M059J (cell line): ENCODE measurements around the gene SLN. TPM values are rescaled to one million over a fixed set of nuclear protein-coding genes. Genes with fewer than 3 reads are reported as not detected.

Experiments used
- DNase-seq: peaks from one replicate; pipeline ENCODE4 v3.0.0-alpha.2; 2012; ENCODE audit warnings: low read depth
- total RNA-seq: library from RNA; depleted of rRNA; stranded (reverse); fragments of >200 nt; shearing (Covaris generic); gene quantifications from 2 replicates; pipeline ENCODE4 v1.2.3, GENCODE V29; 2014

The SLN gene
- total RNA-seq, 1 experiment from 2014 or later: not detected

GRCh38 chr11:107719557-107720302, 7.9 kb upstream of the SLN start:
- DNase-seq: no peak

GRCh38 chr11:107719073-107719472, 7.2 kb upstream of the SLN start:
- DNase-seq: no peak

GRCh38 chr11:107716884-107717532, 5.2 kb upstream of the SLN start:
- peak; percentile 41 for DNase-seq

- DNase-seq: no peak
Measured at GRCh38 chr11:107713009-107713408, 1.2 kb upstream of the SLN start.

- DNase-seq: no peak
Measured at GRCh38 chr11:107710301-107710700, 1.6 kb downstream of the SLN start.

GRCh38 chr11:107708792-107709191, 3.1 kb downstream of the SLN start:
- DNase-seq: no peak

GRCh38 chr11:107707807-107708206, 4.0 kb downstream of the SLN start:
- DNase-seq: no peak

GRCh38 chr11:107707215-107707671, 4.6 kb downstream of the SLN start:
- DNase-seq: no peak

- no peak for DNase-seq
Measured at GRCh38 chr11:107706531-107706930, 5.3 kb downstream of the SLN start.

- peak; percentile 94 for DNase-seq
Measured at GRCh38 chr11:107705027-107705426, 6.8 kb downstream of the SLN start.

- DNase-seq: peak; percentile 92
Measured at GRCh38 chr11:107704451-107704850, 7.4 kb downstream of the SLN start.

- peak; percentile 64 for DNase-seq
Measured at GRCh38 chr11:107702723-107703122, 9.1 kb downstream of the SLN start.

- DNase-seq: no peak
Measured at GRCh38 chr11:107702109-107702660, 9.7 kb downstream of the SLN start.

GRCh38 chr11:107699371-107700285, 12.2 kb downstream of the SLN start:
- DNase-seq: no peak

- no peak for DNase-seq
Measured at GRCh38 chr11:107697291-107697690, 14.6 kb downstream of the SLN start.

- DNase-seq: peak; percentile 97
Measured at GRCh38 chr11:107696140-107696539, 15.7 kb downstream of the SLN start.

- peak; percentile 32 for DNase-seq
Measured at GRCh38 chr11:107695446-107695845, 16.4 kb downstream of the SLN start.

- peak; percentile 43 for DNase-seq
Measured at GRCh38 chr11:107691000-107691750, 20.7 kb downstream of the SLN start.

GRCh38 chr11:107689317-107690202, 22.3 kb downstream of the SLN start:
- peak; percentile 69 for DNase-seq

- no peak for DNase-seq
Measured at GRCh38 chr11:107688322-107688918, 23.4 kb downstream of the SLN start.
